Esophagus squamous epithelium (tissue), 4 donors: ENCODE data around the gene ASXL2.
"Not testable (repeated sequence)": the region's sequence is repeated elsewhere in the genome, so short reads cannot be mapped to it uniquely, and the experiment has no call there.

Source experiments
- POLR2A ChIP-seq, 4 donors: fragments of 450-650 bp; IDR thresholded peaks; one replicate each; pipeline ENCODE4 v1.6.1; 2017; ENCODE audit warnings: antibody characterized with exemption in 4 of 4, mild to moderate bottlenecking in 4 of 4, moderate library complexity in 3 of 4
- TF ChIP-seq, protein P1 (sequence below), 6 experiments: fragments of 450-650 bp in 4 of 6; fragments of 200-600 bp in 2 of 6; sonication (generic) in 2 of 6; IDR thresholded peaks; one replicate each; pipeline ENCODE4 v1.5.1; 2016 to 2019; ENCODE audit warnings: antibody characterized with exemption in 6 of 6, mild to moderate bottlenecking in 4 of 6, moderate library complexity in 4 of 6

GRCh38 chr2:25909574-25909973 lies 31.3 kb upstream of the ASXL2 start:
- TF ChIP-seq, protein P1, sequence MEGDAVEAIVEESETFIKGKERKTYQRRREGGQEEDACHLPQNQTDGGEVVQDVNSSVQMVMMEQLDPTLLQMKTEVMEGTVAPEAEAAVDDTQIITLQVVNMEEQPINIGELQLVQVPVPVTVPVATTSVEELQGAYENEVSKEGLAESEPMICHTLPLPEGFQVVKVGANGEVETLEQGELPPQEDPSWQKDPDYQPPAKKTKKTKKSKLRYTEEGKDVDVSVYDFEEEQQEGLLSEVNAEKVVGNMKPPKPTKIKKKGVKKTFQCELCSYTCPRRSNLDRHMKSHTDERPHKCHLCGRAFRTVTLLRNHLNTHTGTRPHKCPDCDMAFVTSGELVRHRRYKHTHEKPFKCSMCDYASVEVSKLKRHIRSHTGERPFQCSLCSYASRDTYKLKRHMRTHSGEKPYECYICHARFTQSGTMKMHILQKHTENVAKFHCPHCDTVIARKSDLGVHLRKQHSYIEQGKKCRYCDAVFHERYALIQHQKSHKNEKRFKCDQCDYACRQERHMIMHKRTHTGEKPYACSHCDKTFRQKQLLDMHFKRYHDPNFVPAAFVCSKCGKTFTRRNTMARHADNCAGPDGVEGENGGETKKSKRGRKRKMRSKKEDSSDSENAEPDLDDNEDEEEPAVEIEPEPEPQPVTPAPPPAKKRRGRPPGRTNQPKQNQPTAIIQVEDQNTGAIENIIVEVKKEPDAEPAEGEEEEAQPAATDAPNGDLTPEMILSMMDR (IDR thresholded peaks at IDR 0.05), result not testable (repeated sequence)
- TF ChIP-seq POLR2A (IDR thresholded peaks at IDR 0.05), result not testable (repeated sequence)
